ENCODE data around the gene EPYC.

The EPYC gene

DNA sequence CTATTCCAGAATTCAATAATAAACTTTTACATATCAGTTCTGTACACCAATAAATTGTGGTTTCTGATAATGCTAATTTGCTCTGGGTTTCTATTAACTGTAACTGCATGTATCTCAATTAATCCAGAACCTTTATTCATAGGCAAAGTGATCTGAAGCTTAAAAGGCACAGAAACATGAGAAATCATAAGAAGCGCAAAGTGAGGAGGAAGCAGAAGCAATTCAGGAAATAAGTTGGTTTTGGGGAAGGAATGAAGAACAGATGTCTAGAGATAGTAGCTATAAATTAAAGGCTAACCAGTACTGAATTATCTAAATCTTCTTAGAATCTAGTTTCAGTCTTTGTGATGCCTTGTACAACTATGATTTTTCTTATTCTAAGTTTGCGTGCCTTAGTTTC is 28.5 kb upstream of the EPYC start:
- no peak overlapping the region for H3K4me3 ChIP-seq (ENCODE audit: low read depth, low read length)

DNA sequence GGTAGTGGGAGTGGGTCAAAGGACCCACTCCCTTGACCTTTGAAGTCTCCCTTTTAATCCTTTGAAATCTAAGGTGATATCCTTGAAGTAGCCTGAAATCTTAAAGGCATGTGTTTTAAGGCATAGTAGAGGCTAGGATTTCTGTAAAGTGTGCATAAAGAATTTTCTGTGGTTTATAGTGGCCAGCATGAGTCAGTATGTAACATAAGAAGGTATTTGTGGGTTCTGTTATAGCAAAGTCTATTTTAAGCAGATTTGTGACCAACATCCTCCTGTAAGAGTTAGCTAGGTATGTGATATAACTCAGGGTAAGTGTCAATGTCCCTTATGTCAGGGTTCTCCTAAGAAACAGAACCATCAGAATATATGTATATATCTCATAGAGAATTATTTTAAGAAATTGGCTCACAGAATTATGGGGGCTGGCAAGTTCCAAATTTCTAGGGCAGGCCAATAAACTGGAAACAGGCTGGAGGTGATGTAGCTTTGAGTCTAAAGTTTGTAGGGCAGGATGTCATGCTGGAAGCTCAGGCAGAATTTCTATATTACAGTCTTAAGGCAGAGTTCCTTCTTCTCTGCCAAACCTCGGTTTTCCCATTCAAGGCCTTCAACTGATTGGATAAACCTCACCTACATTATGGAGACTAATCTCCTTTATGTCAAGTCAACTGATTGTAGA is 18.7 kb upstream of the EPYC start:
- TF ChIP-seq CTCF (IDR thresholded peaks at IDR 0.05; ENCODE audit: borderline replicate concordance, insufficient read depth, low read depth, low read length), result no peak
- no peak overlapping the region for H3K4me3 ChIP-seq (ENCODE audit: low read depth, low read length)

More for the DNA sequence above, 28.5 kb upstream of the EPYC start:
- no peak for TF ChIP-seq CTCF (IDR thresholded peaks at IDR 0.05; ENCODE audit: borderline replicate concordance, insufficient read depth, low read depth, low read length)

DNA sequence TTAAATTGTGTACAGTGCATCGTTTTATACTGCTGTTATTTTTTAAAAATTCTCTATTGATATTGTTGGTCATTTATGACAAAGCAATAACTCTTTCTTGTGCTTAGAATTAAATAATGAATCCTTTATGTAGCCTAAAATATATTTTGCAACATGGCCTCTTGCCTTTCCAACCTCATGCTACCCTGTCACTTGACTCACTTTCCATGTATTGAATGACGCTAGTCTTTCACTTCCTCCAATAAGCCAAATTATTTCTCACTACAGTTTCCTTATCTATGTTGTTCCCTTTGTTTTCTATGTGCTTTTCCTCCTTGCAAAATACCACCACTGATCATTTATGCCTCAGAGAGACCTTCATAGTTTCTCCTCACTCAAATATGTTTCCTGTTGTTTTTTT is 16.3 kb upstream of the EPYC start:
- no peak for TF ChIP-seq CTCF (IDR thresholded peaks at IDR 0.05; ENCODE audit: borderline replicate concordance, insufficient read depth, low read depth, low read length)
- H3K4me3 ChIP-seq (ENCODE audit: low read depth, low read length), result no peak overlapping the region

GRCh38 chr12:91019455-91019854 is 14.7 kb upstream of the EPYC start:
- H3K4me3 ChIP-seq (ENCODE audit: low read depth, low read length), result no peak overlapping the region
- TF ChIP-seq CTCF (IDR thresholded peaks at IDR 0.05; ENCODE audit: borderline replicate concordance, insufficient read depth, low read depth, low read length), result no peak

DNA sequence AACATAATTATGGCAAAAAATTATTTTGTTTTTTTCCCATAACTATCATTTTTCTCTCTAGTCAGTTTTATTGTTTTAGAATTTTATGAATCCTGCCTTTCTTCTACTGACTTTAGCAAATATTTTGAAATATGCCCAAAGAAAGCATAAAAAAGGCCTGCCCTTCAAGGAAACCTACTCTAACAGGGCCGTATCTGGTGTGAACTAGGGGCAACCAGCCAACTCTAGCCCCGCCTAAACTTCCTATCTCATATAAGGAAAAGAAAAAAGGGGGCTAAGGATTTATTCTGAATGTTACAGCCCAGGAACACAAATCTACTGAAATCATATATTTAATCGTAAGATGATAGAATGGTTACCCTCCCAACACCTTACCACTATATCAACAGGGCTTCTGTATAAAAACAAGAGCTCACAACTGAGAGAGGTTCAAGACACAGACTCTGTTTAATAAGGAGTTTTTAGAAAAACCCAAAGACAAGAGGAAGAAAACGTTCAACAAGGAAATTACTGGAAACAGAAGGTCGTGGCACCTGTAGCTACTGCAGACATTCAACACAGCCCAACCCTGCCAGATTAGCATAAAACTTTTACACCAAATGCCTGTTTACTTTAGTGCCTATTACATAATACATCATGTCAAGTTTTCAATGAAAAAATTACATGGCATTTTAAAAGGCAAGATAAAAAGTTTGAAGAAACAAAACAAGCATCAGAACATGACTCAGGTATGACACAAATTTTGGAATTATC is 12.9 kb upstream of the EPYC start:
- H3K4me3 ChIP-seq (ENCODE audit: low read depth, low read length), result no peak overlapping the region
- no peak for TF ChIP-seq CTCF (IDR thresholded peaks at IDR 0.05; ENCODE audit: borderline replicate concordance, insufficient read depth, low read depth, low read length)

DNA sequence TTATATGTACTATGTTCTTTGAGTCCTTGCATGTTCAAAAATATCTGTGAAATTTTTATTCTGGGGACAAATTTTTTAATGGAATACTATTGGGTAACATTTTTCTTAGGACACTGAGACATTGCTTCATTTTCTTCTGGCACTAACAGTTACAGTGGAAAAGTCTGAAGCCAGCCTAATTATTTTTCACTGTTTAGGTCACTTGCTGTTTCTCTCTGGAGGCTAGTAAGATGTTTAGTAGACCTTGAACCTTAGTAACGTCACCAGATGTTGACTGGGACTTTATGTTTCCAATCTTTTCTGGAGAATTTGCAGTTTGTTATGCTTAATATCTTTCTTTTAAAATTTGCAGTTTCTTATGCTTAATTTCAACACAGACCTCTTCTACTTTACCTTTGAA is 12.3 kb upstream of the EPYC start:
- no peak overlapping the region for H3K4me3 ChIP-seq (ENCODE audit: low read depth, low read length)
- TF ChIP-seq CTCF (IDR thresholded peaks at IDR 0.05; ENCODE audit: borderline replicate concordance, insufficient read depth, low read depth, low read length), result no peak

All from GM12875 (cell line).